ENCODE measurements around the gene ENTHD1. TPM values are rescaled to one million over a fixed set of nuclear protein-coding genes. Genes with fewer than 3 reads are reported as not detected.
"Not testable (repeated sequence)": the region's sequence is repeated elsewhere in the genome, so short reads cannot be mapped to it uniquely, and the experiment has no call there.

The ENTHD1 gene
- total and polyA plus RNA-seq, 12 donors, result 0.09 TPM; not detected in 11

DNA sequence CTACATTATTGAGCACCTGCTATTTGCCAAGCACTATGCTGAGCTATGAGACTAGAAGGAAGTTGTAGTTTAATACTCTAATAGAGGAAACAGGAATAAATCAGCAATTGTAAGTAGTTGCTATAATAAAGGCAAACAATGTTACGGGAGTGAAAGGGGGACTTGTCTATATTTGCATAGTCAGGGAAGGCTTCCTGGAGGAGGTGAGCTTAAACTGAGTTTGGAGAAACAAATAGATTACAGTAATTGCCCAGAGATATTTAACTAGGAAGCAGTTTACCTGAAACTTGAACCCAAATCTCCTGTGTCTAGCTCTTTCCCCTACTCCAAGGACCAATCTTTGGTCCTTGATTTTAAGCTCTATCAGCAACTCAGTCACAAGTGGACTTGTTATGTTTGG lies 2.1 kb upstream of the ENTHD1 start:
- no peak for ATAC-seq
- intact Hi-C loops (cut with DNase I), result no loop called here

GRCh38 chr22:39894554-39895092 lies 1.1 kb upstream of the ENTHD1 start:
- 39 to 40% methylated on average over 7 of the region's 7 CpGs for WGBS, 2 donors
- TF ChIP-seq CTCF (IDR thresholded peaks at IDR 0.05), result no peak
- no peak for DNase-seq
- H3K27me3 ChIP-seq, result peaks cover 0 to 29% (median 0%) of the 10 kb centered on the region in 7 donors
- H3K4me3 ChIP-seq, result no peak overlapping the region
- no peaks in the 10 kb centered on the region for H3K9me3 ChIP-seq
- no peak overlapping the region for H3K27ac ChIP-seq
- ATAC-seq, result no peak
- intact Hi-C loops (cut with DNase I), result no loop called here
- H3K36me3 ChIP-seq, result no peaks in the 10 kb centered on the region
- H3K4me1 ChIP-seq, result peaks cover 0 to 20% (median 0%) of the 10 kb centered on the region in 9 donors

More for the DNA sequence above, 2.1 kb upstream of the ENTHD1 start:
- no peak for TF ChIP-seq CTCF (IDR thresholded peaks at IDR 0.05)
- 76 to 77% methylated on average over 1 of the region's 1 CpG for WGBS, 2 donors
- no peak for DNase-seq
- H3K9me3 ChIP-seq, result no peaks in the 10 kb centered on the region
- H3K27ac ChIP-seq, result no peak overlapping the region
- H3K4me3 ChIP-seq, result no peak overlapping the region
- H3K36me3 ChIP-seq, result no peaks in the 10 kb centered on the region
- H3K27me3 ChIP-seq, result peaks cover 0 to 32% (median 0%) of the 10 kb centered on the region in 7 donors
- peaks cover 0 to 31% (median 0%) of the 10 kb centered on the region in 9 donors for H3K4me1 ChIP-seq

DNA sequence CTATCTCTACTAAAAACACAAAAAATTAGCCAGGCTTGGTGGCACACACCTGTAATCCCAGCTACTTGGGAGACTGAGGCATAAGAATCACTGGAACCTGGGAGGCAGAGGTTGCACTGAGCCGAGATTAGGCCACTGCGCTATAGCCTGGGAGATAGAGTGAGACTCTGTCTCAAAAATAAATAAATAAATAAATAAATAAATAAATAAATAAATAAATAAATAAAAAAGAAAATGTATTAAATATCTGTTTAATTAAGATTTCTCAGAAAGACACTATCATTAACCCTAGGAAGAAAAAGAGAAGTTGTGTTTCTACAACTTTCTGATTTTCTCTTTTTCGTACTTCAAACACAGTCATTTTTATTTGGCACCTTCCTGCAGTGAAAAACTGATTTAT lies 3.6 kb downstream of the ENTHD1 start:
- intact Hi-C loops (cut with DNase I); H3K9me3 ChIP-seq; H3K36me3 ChIP-seq; H3K4me3 ChIP-seq; ATAC-seq; H3K27ac ChIP-seq; DNase-seq; H3K4me1 ChIP-seq: not testable (repeated sequence)
- H3K27me3 ChIP-seq, result peaks cover 0 to 53% (median 0%) of the 10 kb centered on the region in 7 donors
- 80 to 82% methylated on average over 3 of the region's 3 CpGs for WGBS, 2 donors

DNA sequence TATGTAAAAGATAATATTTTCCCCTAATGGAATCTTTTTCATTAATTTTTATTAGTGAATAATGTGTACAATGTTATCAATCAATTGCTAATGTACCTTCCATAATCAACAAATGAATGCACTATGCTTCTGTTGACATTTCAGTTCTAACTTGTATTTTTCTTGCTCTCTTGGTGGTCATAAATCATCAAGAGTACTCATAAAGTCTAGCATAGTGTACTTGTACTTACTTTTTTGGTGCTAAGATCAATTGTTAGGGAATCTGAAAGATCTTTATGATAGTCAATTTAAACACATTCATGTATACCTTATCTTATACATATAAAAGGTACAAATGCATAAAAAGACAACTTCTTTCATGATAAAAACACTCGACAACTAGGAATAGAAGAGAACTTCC lies 10.5 kb downstream of the ENTHD1 start:
- ATAC-seq (no peak), DNase-seq (no peak)
- H3K4me3 ChIP-seq, result no peak overlapping the region
- intact Hi-C loops (cut with DNase I), result no loop called here
- peaks cover 0 to 42% (median 18%) of the 10 kb centered on the region in 7 donors for H3K27me3 ChIP-seq
- H3K4me1 ChIP-seq, result no peaks in the 10 kb centered on the region
- no peak overlapping the region for H3K27ac ChIP-seq
- no peak for TF ChIP-seq CTCF (IDR thresholded peaks at IDR 0.05)
- H3K36me3 ChIP-seq, result no peaks in the 10 kb centered on the region
- peaks cover 0 to 13% (median 0%) of the 10 kb centered on the region in 11 donors for H3K9me3 ChIP-seq
- WGBS, 2 donors, result 30 to 44% methylated on average over 1 of the region's 1 CpG

GRCh38 chr22:39880722-39881121 lies 12.8 kb downstream of the ENTHD1 start:
- ATAC-seq (no peak), DNase-seq (no peak)
- no peak for TF ChIP-seq CTCF (IDR thresholded peaks at IDR 0.05)
- intact Hi-C loops (cut with DNase I), result no loop called here
- no peak overlapping the region for H3K4me3 ChIP-seq
- no peaks in the 10 kb centered on the region for H3K4me1 ChIP-seq
- no peaks in the 10 kb centered on the region for H3K36me3 ChIP-seq
- H3K27me3 ChIP-seq, result peaks cover 0 to 46% (median 19%) of the 10 kb centered on the region in 7 donors
- no peak overlapping the region for H3K27ac ChIP-seq
- peaks cover 0 to 13% (median 0%) of the 10 kb centered on the region in 11 donors for H3K9me3 ChIP-seq

Data from heart right ventricle (tissue), 16 donors.